Type B pancreatic cell (in vitro differentiated cells): ENCODE results near the gene UQCRFS1. TPM values are rescaled to one million over a fixed set of nuclear protein-coding genes. Genes with fewer than 3 reads are reported as not detected.
"Not testable (repeated sequence)": the region's sequence is repeated elsewhere in the genome, so short reads cannot be mapped to it uniquely, and the experiment has no call there.

ENCODE experiments used
- DNase-seq: peaks from one replicate; pipeline ENCODE4 v3.0.0; 2021; ENCODE audit warnings: mixed read lengths; ENCODE audit not compliant: unreplicated experiment; ENCODE audit errors: extremely low spot score
- H3K27ac Mint-ChIP-seq: 2 replicates; pipeline ENCODE4 v1.8.0; 2021; ENCODE audit warnings: mild to moderate bottlenecking, mixed read lengths
- H3K27me3 Mint-ChIP-seq: 2 replicates; pipeline ENCODE4 v1.8.0; 2021; ENCODE audit warnings: mixed read lengths
- H3K36me3 Mint-ChIP-seq: 2 replicates; pipeline ENCODE4 v1.8.0; 2021; ENCODE audit warnings: mixed read lengths
- H3K4me1 Mint-ChIP-seq: one replicate; pipeline ENCODE4 v1.8.0; 2021; ENCODE audit warnings: mixed read lengths; ENCODE audit not compliant: unreplicated experiment
- H3K4me3 Mint-ChIP-seq: 2 replicates; pipeline ENCODE4 v1.8.0; 2021; ENCODE audit warnings: mild to moderate bottlenecking, mixed read lengths
- H3K9me3 Mint-ChIP-seq: 2 replicates; pipeline ENCODE4 v1.8.0; 2021; ENCODE audit warnings: mixed read lengths
- CTCF ChIP-seq: fragments of 200-600 bp; sonication (generic); conservative IDR thresholded peaks from 2 replicates; pipeline ENCODE4 v1.5.0; 2021; ENCODE audit warnings: antibody characterized with exemption, mild to moderate bottlenecking
- total RNA-seq: library from RNA; stranded (reverse); gene quantifications from 2 replicates; pipeline ENCODE4 v1.2.1, GENCODE V29; 2021; ENCODE audit warnings: low replicate concordance

Gene UQCRFS1
- total RNA-seq, 1 donor from 2014 or later: 43.0 TPM

GRCh38 chr19:29212356-29212647 lies 649 bp downstream of the UQCRFS1 start:
- peaks cover 22% of the 10 kb centered on the region for H3K4me1 Mint-ChIP-seq
- H3K36me3 Mint-ChIP-seq: peaks cover 25% of the 10 kb centered on the region
- H3K27ac Mint-ChIP-seq: peak overlapping the region; percentile 99
- H3K9me3 Mint-ChIP-seq: no peaks in the 10 kb centered on the region
- H3K27me3 Mint-ChIP-seq: peaks cover 9% of the 10 kb centered on the region
- no peak for TF ChIP-seq CTCF
- H3K4me3 Mint-ChIP-seq: peak overlapping the region; percentile 96
- DNase-seq: no peak

GRCh38 chr19:29211562-29212355 lies 1.2 kb downstream of the UQCRFS1 start:
- TF ChIP-seq CTCF: no peak
- Mint-ChIP-seq H3K4me3 (peak overlapping the region; percentile 96), H3K27ac (peak overlapping the region; percentile 99), H3K9me3 (no peaks in the 10 kb centered on the region), H3K27me3 (peaks cover 8% of the 10 kb centered on the region), H3K36me3 (peaks cover 27% of the 10 kb centered on the region), H3K4me1 (peaks cover 22% of the 10 kb centered on the region)
- no peak for DNase-seq

GRCh38 chr19:29211041-29211440 lies 1.9 kb downstream of the UQCRFS1 start:
- DNase-seq, H3K27me3 Mint-ChIP-seq, H3K9me3 Mint-ChIP-seq: not testable (repeated sequence)
- Mint-ChIP-seq H3K27ac (peak overlapping the region; percentile 99), H3K4me1 (peaks cover 20% of the 10 kb centered on the region), H3K4me3 (peak overlapping the region; percentile 96), H3K36me3 (peaks cover 31% of the 10 kb centered on the region)

GRCh38 chr19:29210502-29210901 lies 2.4 kb downstream of the UQCRFS1 start:
- not testable (repeated sequence) for DNase-seq, H3K27me3 Mint-ChIP-seq, H3K27ac Mint-ChIP-seq, H3K9me3 Mint-ChIP-seq, H3K4me3 Mint-ChIP-seq
- peaks cover 31% of the 10 kb centered on the region for H3K36me3 Mint-ChIP-seq
- H3K4me1 Mint-ChIP-seq: peaks cover 19% of the 10 kb centered on the region

- H3K4me3 Mint-ChIP-seq, DNase-seq, H3K9me3 Mint-ChIP-seq, H3K27me3 Mint-ChIP-seq, H3K27ac Mint-ChIP-seq: not testable (repeated sequence)
- peaks cover 19% of the 10 kb centered on the region for H3K4me1 Mint-ChIP-seq
- H3K36me3 Mint-ChIP-seq: peaks cover 31% of the 10 kb centered on the region
Measured at GRCh38 chr19:29207403-29208187, 5.4 kb downstream of the UQCRFS1 start.

- TF ChIP-seq CTCF: no peak
- H3K4me3 Mint-ChIP-seq: no peak overlapping the region
Measured at GRCh38 chr19:29206453-29206852, 6.5 kb downstream of the UQCRFS1 start.

GRCh38 chr19:29202281-29202680 lies 10.7 kb downstream of the UQCRFS1 start:
- TF ChIP-seq CTCF: no peak
- no peak overlapping the region for H3K27ac Mint-ChIP-seq
- H3K27me3 Mint-ChIP-seq: no peaks in the 10 kb centered on the region
- no peak overlapping the region for H3K4me3 Mint-ChIP-seq
- DNase-seq: no peak
- H3K4me1 Mint-ChIP-seq: no peaks in the 10 kb centered on the region
- H3K9me3 Mint-ChIP-seq: no peaks in the 10 kb centered on the region
- peaks cover 6% of the 10 kb centered on the region for H3K36me3 Mint-ChIP-seq

More at GRCh38 chr19:29206453-29206852, 6.5 kb downstream of the UQCRFS1 start:
- no peak for DNase-seq
- H3K36me3 Mint-ChIP-seq: peaks cover 21% of the 10 kb centered on the region
- H3K27ac Mint-ChIP-seq: no peak overlapping the region
- peaks cover 11% of the 10 kb centered on the region for H3K4me1 Mint-ChIP-seq
- no peaks in the 10 kb centered on the region for H3K27me3 Mint-ChIP-seq
- no peaks in the 10 kb centered on the region for H3K9me3 Mint-ChIP-seq
